Sigmoid colon (tissue), 7 donors: ENCODE data around the gene MAP4K4. TPM values are rescaled to one million over a fixed set of nuclear protein-coding genes. Genes with fewer than 3 reads are reported as not detected.

Experiments
- DNase-seq: peaks from one replicate; pipeline ENCODE4 v3.0.0-alpha.2; 2019
- H3K27ac ChIP-seq, 4 donors: fragments of 200-600 bp; sonication (generic); one replicate each; pipeline ENCODE4 v1.5.1; 2016 to 2019; ENCODE audit warnings: mild to moderate bottlenecking in 1 of 4
- H3K27me3 ChIP-seq, 3 donors: fragments of 200-600 bp; sonication (generic); one replicate each; pipeline ENCODE4 v1.5.1; 2019; ENCODE audit warnings: mild to moderate bottlenecking in 1 of 3
- H3K36me3 ChIP-seq, 4 donors: fragments of 200-600 bp; sonication (generic); one replicate each; pipeline ENCODE4 v1.5.1; 2016 to 2019
- H3K4me1 ChIP-seq, 4 donors: fragments of 200-600 bp; sonication (generic); one replicate each; pipeline ENCODE4 v1.5.1; 2017 to 2019
- H3K4me3 ChIP-seq, 4 donors: fragments of 200-600 bp; sonication (generic); one replicate each; pipeline ENCODE4 v1.5.1; 2017 to 2019; ENCODE audit warnings: mild to moderate bottlenecking in 2 of 4, moderate library complexity in 1 of 4
- H3K9me3 ChIP-seq, 4 donors: fragments of 200-600 bp in 3 of 4; sonication (generic) in 3 of 4; one replicate each; pipeline versions ENCODE4 v1.5.1 to v1.6.1; 2013 to 2019
- EP300 ChIP-seq, 4 donors: sonication (generic); formaldehyde crosslinking; IDR thresholded peaks; one replicate each; pipeline ENCODE4 v1.6.1; 2017; ENCODE audit warnings: antibody characterized with exemption in 4 of 4
- POLR2A ChIP-seq, 2 donors: fragments of 450-650 bp; IDR thresholded peaks; one replicate each; pipeline ENCODE4 v1.6.1; 2016; ENCODE audit warnings: antibody characterized with exemption in 2 of 2, mild to moderate bottlenecking in 2 of 2, moderate library complexity in 2 of 2
- POLR2AphosphoS5 ChIP-seq, 4 donors: sonication (generic); formaldehyde crosslinking; IDR thresholded peaks; one replicate each; pipeline ENCODE4 v1.6.1; 2017; ENCODE audit warnings: antibody characterized with exemption in 4 of 4
- WGBS, 2 donors: extraction: QIAGEN DNeasy Blood & Tissue Kit; methylation state at CpG; one replicate each; pipeline ENCODE4 v1.1.7; 2013; 5-methylcytosine and 5-hydroxymethylcytosine counted together
- intact Hi-C: fragments of 100-400 bp; cut with DNase I; formaldehyde crosslinking; loops from one replicate; pipeline ENCODE4 v1.15.1; 2023
- polyA plus RNA-seq, 3 donors: library from polyadenylated mRNA; stranded (reverse); fragments of 200-250 nt; gene quantifications; one replicate each; pipeline ENCODE4 v1.2.3, GENCODE V29; 2013
- total RNA-seq, 4 donors: library from RNA; depleted of rRNA; stranded (reverse); fragments of >200 nt; gene quantifications; one replicate each; pipeline ENCODE4 v1.1.0, GENCODE V29; 2016
- TF ChIP-seq, protein P1 (sequence below), 4 experiments: fragments of 450-650 bp in 3 of 4; fragments of 200-600 bp in 1 of 4; IDR thresholded peaks; one replicate each; pipeline ENCODE4 v1.5.1; 2016 to 2019; ENCODE audit warnings: antibody characterized with exemption in 4 of 4, mild to moderate bottlenecking in 3 of 4, moderate library complexity in 2 of 4
- donor health status: healthy with polysubstance abuse.
- donor health status: Bipolar disorder and iron deficiency.
- donor health status: healthy.

Gene MAP4K4
- total and polyA plus RNA-seq, 7 donors = 8.8 to 62.9 (median 37.2) TPM

DNA sequence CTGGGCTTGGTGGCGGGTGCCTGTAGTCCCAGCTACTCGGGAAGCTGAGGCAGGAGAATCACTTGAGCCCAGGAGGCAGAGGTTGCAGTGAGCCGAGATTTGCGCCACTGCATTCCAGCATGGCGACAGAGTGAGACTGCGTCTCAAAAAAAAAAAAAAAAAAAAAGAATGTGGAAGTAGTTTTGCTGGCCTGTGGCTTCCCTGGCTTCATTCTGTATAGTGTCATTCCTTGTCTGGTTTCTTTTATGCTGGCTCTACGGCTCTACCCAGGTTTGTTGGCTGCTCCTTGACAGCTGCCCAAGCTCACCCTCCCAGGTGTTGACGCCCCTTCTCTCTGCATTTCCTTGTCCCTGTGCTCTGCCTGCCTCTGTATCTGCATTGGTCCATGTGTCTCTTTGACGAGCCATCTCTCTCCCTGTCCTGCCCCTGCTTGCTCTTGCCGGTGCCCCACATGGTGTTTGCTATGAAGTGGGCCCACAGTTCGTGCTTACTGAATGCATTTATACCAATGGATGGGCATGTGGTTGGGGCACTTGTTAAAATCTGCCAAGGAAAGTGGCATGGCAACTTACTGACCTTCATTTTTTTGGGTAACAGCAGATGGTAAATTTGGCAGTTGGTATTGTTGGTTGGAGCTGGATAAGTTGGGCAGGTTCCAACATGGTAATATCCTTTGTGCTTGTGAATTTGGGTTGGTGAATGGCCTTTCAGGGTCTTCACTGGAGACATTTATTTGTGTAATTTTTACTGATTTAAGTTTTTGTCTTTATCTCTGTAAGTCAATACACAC is 113.9 kb downstream of the MAP4K4 start:
- Histone ChIP-seq H3K4me3 (no peak overlapping the region), H3K4me1 (peaks cover 0 to 44% (median 36%) of the 10 kb centered on the region in 4 donors), H3K9me3 (no peaks in the 10 kb centered on the region), H3K27me3 (no peaks in the 10 kb centered on the region), H3K27ac (no peak overlapping the region), H3K36me3 (no peaks in the 10 kb centered on the region)
- WGBS, 2 donors = 90 to 97% methylated on average over 11 of the region's 11 CpGs
- no peak for TF ChIP-seq EP300 (IDR thresholded peaks at IDR 0.05)
- no peak for TF ChIP-seq POLR2A (IDR thresholded peaks at IDR 0.05)
- TF ChIP-seq, protein P1, sequence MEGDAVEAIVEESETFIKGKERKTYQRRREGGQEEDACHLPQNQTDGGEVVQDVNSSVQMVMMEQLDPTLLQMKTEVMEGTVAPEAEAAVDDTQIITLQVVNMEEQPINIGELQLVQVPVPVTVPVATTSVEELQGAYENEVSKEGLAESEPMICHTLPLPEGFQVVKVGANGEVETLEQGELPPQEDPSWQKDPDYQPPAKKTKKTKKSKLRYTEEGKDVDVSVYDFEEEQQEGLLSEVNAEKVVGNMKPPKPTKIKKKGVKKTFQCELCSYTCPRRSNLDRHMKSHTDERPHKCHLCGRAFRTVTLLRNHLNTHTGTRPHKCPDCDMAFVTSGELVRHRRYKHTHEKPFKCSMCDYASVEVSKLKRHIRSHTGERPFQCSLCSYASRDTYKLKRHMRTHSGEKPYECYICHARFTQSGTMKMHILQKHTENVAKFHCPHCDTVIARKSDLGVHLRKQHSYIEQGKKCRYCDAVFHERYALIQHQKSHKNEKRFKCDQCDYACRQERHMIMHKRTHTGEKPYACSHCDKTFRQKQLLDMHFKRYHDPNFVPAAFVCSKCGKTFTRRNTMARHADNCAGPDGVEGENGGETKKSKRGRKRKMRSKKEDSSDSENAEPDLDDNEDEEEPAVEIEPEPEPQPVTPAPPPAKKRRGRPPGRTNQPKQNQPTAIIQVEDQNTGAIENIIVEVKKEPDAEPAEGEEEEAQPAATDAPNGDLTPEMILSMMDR (IDR thresholded peaks at IDR 0.05) = no peak
- TF ChIP-seq POLR2AphosphoS5 (IDR thresholded peaks at IDR 0.05) = no peak
- DNase-seq = no peak
- intact Hi-C loops = no loop called here

- Histone ChIP-seq H3K27ac (no peak overlapping the region), H3K4me1 (peaks cover 0 to 43% (median 34%) of the 10 kb centered on the region in 4 donors), H3K4me3 (no peak overlapping the region), H3K9me3 (no peaks in the 10 kb centered on the region), H3K27me3 (no peaks in the 10 kb centered on the region), H3K36me3 (no peaks in the 10 kb centered on the region)
- no peak for DNase-seq
- TF ChIP-seq EP300 (IDR thresholded peaks at IDR 0.05) (no peak), POLR2AphosphoS5 (IDR thresholded peaks at IDR 0.05) (no peak), POLR2A (IDR thresholded peaks at IDR 0.05) (no peak)
- TF ChIP-seq, protein P1 (IDR thresholded peaks at IDR 0.05) = no peak
- 97 to 99% methylated on average over 7 of the region's 7 CpGs for WGBS, 2 donors
- intact Hi-C loops = no loop called here
Observed at GRCh38 chr2:101812226-101812625, 114.7 kb downstream of the MAP4K4 start.

DNA sequence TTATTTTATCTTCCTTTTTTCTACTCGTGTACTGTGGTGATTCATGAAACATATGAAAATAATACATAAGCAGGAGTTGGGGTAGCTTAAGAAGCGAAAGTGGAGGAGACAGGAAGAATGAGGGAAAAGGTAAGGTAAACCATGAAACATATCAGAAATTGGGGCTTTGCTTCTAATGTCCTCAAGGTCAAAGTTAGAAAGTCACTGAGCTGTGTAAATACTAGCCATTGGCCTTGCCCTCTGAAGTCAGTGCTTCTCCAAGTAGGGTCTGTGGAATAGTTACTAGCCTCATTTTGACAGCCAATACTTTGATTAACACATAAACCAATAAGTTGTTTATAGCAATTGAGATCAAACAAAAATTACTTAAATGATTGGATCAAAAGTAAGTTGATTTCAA is 117.2 kb downstream of the MAP4K4 start:
- TF ChIP-seq POLR2AphosphoS5 (IDR thresholded peaks at IDR 0.05) = no peak
- TF ChIP-seq, protein P1 (IDR thresholded peaks at IDR 0.05) = no peak
- TF ChIP-seq POLR2A (IDR thresholded peaks at IDR 0.05) = no peak
- no peak for TF ChIP-seq EP300 (IDR thresholded peaks at IDR 0.05)
- Histone ChIP-seq H3K36me3 (no peaks in the 10 kb centered on the region), H3K27ac (no peak overlapping the region), H3K4me3 (no peak overlapping the region), H3K27me3 (no peaks in the 10 kb centered on the region), H3K4me1 (peaks cover 0 to 51% (median 40%) of the 10 kb centered on the region in 4 donors), H3K9me3 (no peaks in the 10 kb centered on the region)
- intact Hi-C loops = no loop called here
- WGBS, 2 donors = 86 to 97% methylated on average over 2 of the region's 2 CpGs
- no peak for DNase-seq

DNA sequence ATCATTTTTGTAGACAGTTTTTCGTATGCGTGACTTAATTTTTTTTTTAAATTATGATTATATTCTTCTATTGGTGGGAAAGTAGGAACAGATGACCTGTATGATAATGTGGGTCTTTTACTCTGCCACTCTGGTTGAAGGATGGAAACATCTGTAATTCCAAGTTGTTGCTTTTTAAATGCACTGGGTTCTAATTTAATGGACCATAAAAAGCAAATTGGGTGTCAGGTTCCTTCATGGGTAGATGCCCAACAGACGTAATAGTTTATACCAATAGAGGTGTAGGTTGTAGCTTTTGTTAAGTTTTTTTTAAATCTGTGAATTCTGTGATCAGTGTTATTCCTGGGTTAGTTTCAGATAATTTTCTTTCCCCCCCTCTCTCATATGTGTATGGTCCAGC is 117.6 kb downstream of the MAP4K4 start:
- H3K4me1 ChIP-seq = peaks cover 0 to 50% (median 38%) of the 10 kb centered on the region in 4 donors
- intact Hi-C loops = no loop called here
- no peak for TF ChIP-seq POLR2A (IDR thresholded peaks at IDR 0.05)
- no peak for TF ChIP-seq POLR2AphosphoS5 (IDR thresholded peaks at IDR 0.05)
- no peak for TF ChIP-seq EP300 (IDR thresholded peaks at IDR 0.05)
- TF ChIP-seq, protein P1 (IDR thresholded peaks at IDR 0.05) = no peak
- H3K4me3 ChIP-seq = no peak overlapping the region
- 94 to 97% methylated on average over 3 of the region's 3 CpGs for WGBS, 2 donors
- no peaks in the 10 kb centered on the region for H3K9me3 ChIP-seq
- no peaks in the 10 kb centered on the region for H3K27me3 ChIP-seq
- H3K36me3 ChIP-seq = no peaks in the 10 kb centered on the region
- H3K27ac ChIP-seq = no peak overlapping the region
- no peak for DNase-seq
